ENCODE measurements around the gene SPEM1. TPM values are rescaled to one million over a fixed set of nuclear protein-coding genes. Genes with fewer than 3 reads are reported as not detected.
A peak's percentile ranks its signal among the peaks of the same experiment; 100 is the strongest.

SPEM1 gene
- not detected in 2 replicates for total RNA-seq (ENCODE audit: low replicate concordance)

- H3K4me3 ChIP-seq (ENCODE audit: low read depth, low read length): no peak within 1 kb of the TSS
- no peak for TF ChIP-seq CTCF (IDR thresholded peaks at IDR 0.05; ENCODE audit: insufficient read depth, low read length)
- DNase-seq (ENCODE audit: low read depth): no peak
Measured at GRCh38 chr17:7419819-7420610, at the start of gene SPEM1. Gene SPEM1 (plus strand): TSS chr17:7420324. CDS start chr17:7420385, 61 bp downstream.

- no peak for TF ChIP-seq CTCF (IDR thresholded peaks at IDR 0.05; ENCODE audit: insufficient read depth, low read length)
- no peak for DNase-seq (ENCODE audit: low read depth)
Measured at GRCh38 chr17:7370853-7371252, 49.3 kb upstream of the SPEM1 start.

GRCh38 chr17:7374353-7374752 is 45.8 kb upstream of the SPEM1 start:
- no peak for TF ChIP-seq CTCF (IDR thresholded peaks at IDR 0.05; ENCODE audit: insufficient read depth, low read length)
- no peak overlapping the region for H3K4me3 ChIP-seq (ENCODE audit: low read depth, low read length)
- DNase-seq (ENCODE audit: low read depth): no peak

More at GRCh38 chr17:7370853-7371252, 49.3 kb upstream of the SPEM1 start:
- no peak overlapping the region for H3K4me3 ChIP-seq (ENCODE audit: low read depth, low read length)

GRCh38 chr17:7379134-7379533 is 41.0 kb upstream of the SPEM1 start:
- TF ChIP-seq CTCF (IDR thresholded peaks at IDR 0.05; ENCODE audit: insufficient read depth, low read length): no peak
- no peak overlapping the region for H3K4me3 ChIP-seq (ENCODE audit: low read depth, low read length)
- no peak for DNase-seq (ENCODE audit: low read depth)

GRCh38 chr17:7380321-7380720 is 39.8 kb upstream of the SPEM1 start:
- no peak overlapping the region for H3K4me3 ChIP-seq (ENCODE audit: low read depth, low read length)
- peak; percentile 74 for DNase-seq (ENCODE audit: low read depth)
- TF ChIP-seq CTCF (IDR thresholded peaks at IDR 0.05; ENCODE audit: insufficient read depth, low read length): no peak

GRCh38 chr17:7380855-7381683 is 39.1 kb upstream of the SPEM1 start, which contains the start of gene TNK1:
Gene TNK1 (plus strand): TSS chr17:7381089. CDS start chr17:7382927, 1,838 bp downstream.
- no peak for DNase-seq (ENCODE audit: low read depth)
- no peak for TF ChIP-seq CTCF (IDR thresholded peaks at IDR 0.05; ENCODE audit: insufficient read depth, low read length)
- H3K4me3 ChIP-seq (ENCODE audit: low read depth, low read length): peak within 1 kb of the TSS; percentile 25
